Activated T-helper 2 cell treated with anti-CD3 and anti-CD28 coated beads, Interferon-gamma antibody, Interleukin-2, Interleukin-4, amounts not matched to agents 10 μg/mL and 5 μg/mL and 100 μg/mL, durations not matched to agents 14 hours and 24 hours and 36 hours (primary cell): Measurements from ENCODE around the gene STS. TPM values are rescaled to one million over a fixed set of nuclear protein-coding genes. Genes with fewer than 3 reads are reported as not detected.

Experiments used
- DNase-seq: peaks from one replicate; pipeline ENCODE4 v3.0.0; 2021; ENCODE audit warnings: low spot score
- H3K27ac Mint-ChIP-seq: one replicate; pipeline ENCODE4 v1.8.0; 2021; ENCODE audit warnings: mixed read lengths
- H3K27me3 Mint-ChIP-seq: one replicate; pipeline ENCODE4 v1.8.0; 2021; ENCODE audit warnings: low read depth, mixed read lengths
- H3K36me3 Mint-ChIP-seq: one replicate; pipeline ENCODE4 v1.8.0; 2021; ENCODE audit warnings: low read depth, mixed read lengths
- H3K4me1 Mint-ChIP-seq: one replicate; pipeline ENCODE4 v1.8.0; 2021; ENCODE audit warnings: low read depth, mixed read lengths
- H3K4me3 Mint-ChIP-seq: one replicate; pipeline ENCODE4 v1.8.0; 2021; ENCODE audit warnings: low read depth, mild to moderate bottlenecking, moderate library complexity, mixed read lengths
- H3K9me3 Mint-ChIP-seq: one replicate; pipeline ENCODE4 v1.8.0; 2021; ENCODE audit warnings: mixed read lengths
- intact Hi-C: fragments of 100-400 bp; cut with micrococcal nuclease; formaldehyde crosslinking; loops from one replicate; pipeline ENCODE4 v1.15.1; 2023
- total RNA-seq: library from RNA; stranded (reverse); gene quantifications from 2 replicates; pipeline ENCODE4 v1.2.3, GENCODE V29; 2022

The STS gene
- total RNA-seq, 1 donor from 2014 or later = 1.0 TPM

DNA sequence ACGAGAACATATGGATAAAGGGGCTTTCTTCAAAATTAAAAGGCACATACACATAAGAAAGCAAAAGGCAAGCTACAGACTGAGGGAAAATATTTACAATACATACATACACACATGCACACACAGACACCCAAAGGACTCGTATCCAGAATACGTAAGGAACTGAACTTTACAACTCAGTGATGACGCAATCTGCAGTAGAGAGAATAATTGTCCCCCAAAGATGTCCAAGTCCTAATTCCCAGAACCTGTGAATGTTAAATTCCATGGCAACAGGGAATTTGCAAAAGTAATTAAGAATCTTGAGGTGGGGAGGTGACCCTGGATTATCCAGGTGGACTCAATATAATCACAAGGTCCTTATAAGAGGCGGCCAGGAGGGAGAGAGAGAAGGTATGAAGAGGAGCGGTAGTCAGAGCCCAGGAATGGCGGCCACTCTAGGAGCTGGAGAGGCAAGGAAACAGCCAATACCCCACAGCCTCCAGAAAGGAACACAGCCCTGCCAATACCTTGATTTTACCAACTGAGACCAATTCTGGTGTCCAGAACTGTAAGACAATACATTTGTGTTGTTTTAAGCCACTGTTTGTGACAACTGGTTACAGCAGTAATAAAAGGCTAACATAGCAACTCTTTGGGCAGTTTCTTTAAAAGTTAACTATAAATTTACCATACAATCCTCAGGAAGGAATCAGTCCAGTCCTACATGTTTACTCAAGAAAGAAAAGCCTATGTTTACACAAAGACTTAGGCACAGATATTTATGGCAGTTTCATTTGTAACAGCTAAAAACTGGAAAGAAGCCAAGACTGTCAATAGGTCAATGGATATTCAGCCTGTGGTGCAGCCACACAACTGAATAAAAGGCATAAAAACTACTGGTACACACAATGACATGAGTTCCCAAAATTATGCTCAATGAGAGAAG, 27.3 kb upstream of the STS start:
- Mint-ChIP-seq H3K4me3 (no peak overlapping the region), H3K4me1 (peaks cover 12% of the 10 kb centered on the region), H3K9me3 (no peaks in the 10 kb centered on the region), H3K36me3 (peaks cover 6% of the 10 kb centered on the region), H3K27ac (no peak overlapping the region), H3K27me3 (no peaks in the 10 kb centered on the region)
- DNase-seq = no peak
- intact Hi-C loops = no loop called here

DNA sequence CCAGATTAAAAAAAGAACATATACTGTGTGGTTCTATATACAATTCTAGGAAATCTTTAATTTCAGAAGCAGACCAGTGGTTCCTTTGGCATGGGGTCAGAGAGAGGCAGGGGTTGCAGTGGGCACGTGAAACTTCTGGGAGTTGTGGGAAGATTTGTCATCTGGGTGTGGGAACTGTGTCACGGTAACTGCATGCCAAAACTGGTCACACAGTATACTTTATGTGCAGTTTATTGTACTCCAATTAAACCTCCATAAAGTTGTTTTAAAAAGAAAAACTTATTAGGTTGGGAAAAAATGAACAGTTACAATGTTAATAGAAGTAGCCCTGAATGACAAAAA, 26.7 kb upstream of the STS start:
- no peak overlapping the region for H3K4me3 Mint-ChIP-seq
- H3K9me3 Mint-ChIP-seq = no peaks in the 10 kb centered on the region
- H3K27ac Mint-ChIP-seq = no peak overlapping the region
- intact Hi-C loops = no loop called here
- peaks cover 11% of the 10 kb centered on the region for H3K36me3 Mint-ChIP-seq
- peaks cover 8% of the 10 kb centered on the region for H3K4me1 Mint-ChIP-seq
- DNase-seq = no peak
- H3K27me3 Mint-ChIP-seq = no peaks in the 10 kb centered on the region

DNA sequence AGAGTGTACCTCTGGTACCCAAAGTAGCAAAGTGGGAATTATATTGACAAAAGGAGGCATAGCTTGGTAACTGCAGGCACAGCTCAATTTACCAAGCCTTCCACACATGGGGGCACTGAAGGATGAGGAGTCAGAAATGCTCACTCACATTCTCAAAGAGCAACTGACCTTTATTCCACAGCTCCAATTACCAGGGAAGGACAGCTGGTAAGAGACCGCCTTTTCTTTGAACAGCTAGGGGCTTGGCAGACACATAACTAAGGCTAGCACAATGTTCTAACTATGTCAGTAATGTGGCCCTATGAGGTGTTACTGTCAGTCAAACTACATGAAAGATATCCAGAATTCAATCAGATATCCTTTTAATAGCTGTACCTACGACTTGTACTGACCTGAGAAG, 20.5 kb upstream of the STS start:
- Mint-ChIP-seq H3K4me1 (peaks cover under 1% of the 10 kb centered on the region), H3K36me3 (peaks cover 4% of the 10 kb centered on the region), H3K4me3 (no peak overlapping the region), H3K27ac (no peak overlapping the region), H3K9me3 (no peaks in the 10 kb centered on the region), H3K27me3 (no peaks in the 10 kb centered on the region)
- no peak for DNase-seq
- intact Hi-C loops = no loop called here

DNA sequence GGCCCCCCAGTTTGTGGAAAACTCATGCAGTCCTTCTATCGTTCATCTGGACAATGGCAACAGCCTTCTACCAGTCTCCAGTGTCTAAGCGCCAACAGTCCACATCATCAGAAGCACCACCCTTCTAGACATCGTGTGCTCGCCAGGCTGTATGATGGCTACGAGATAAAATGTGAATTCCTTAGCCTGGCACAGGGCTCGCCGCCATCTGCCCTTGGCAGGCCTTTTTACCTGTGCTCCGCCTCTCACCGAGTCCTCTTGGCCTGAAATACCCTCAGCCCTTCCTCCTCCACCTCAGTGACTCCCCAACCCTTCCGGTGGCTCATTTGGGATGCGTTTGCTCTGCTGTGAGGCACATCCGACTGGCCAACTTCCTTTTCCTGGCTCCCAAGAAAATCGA, 15.9 kb upstream of the STS start:
- no peak overlapping the region for H3K4me3 Mint-ChIP-seq
- peaks cover 22% of the 10 kb centered on the region for H3K4me1 Mint-ChIP-seq
- no peak for DNase-seq
- H3K36me3 Mint-ChIP-seq = no peaks in the 10 kb centered on the region
- no peaks in the 10 kb centered on the region for H3K27me3 Mint-ChIP-seq
- intact Hi-C loops = loop anchor here (5.0 kb wide), 1 partner anchor 796 kb away; the partner anchor contains the start of gene PNPLA4
- no peaks in the 10 kb centered on the region for H3K9me3 Mint-ChIP-seq
- no peak overlapping the region for H3K27ac Mint-ChIP-seq

DNA sequence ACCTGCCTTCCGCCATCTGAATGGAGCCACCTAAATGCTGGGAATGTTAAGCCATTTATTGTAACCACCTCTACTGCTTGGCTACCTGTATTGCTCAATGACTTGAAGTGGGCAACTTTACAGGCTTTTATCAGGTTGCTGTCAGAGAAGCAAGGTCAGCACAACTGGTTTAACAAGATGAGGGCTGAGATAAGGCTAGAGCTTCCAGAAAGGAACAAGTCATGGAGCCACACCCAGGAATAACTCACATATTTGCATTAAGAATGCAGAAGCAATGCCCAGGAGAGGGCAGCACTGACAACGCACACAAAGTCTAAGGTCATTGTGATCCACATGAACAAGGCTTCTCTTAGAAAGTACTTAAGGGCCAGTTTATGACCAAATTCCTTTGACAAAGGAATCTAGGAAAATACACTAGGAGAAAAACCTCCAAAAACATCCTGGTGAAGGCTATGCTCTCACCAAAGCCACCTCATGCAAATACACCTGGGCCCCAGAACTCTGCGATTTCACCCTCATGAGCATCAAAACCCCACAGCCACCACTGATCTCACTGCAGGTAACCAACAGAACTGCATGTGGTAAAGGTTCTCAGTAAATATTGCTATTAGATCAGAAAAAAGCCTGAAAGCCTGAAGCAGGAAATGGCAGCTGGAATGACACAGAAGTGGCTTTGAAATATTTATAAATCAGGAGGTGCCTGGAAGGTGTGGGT, 15.0 kb upstream of the STS start:
- Mint-ChIP-seq H3K9me3 (no peaks in the 10 kb centered on the region), H3K4me1 (peaks cover 22% of the 10 kb centered on the region), H3K36me3 (no peaks in the 10 kb centered on the region), H3K27ac (no peak overlapping the region), H3K4me3 (no peak overlapping the region), H3K27me3 (no peaks in the 10 kb centered on the region)
- peak; percentile 9 for DNase-seq
- intact Hi-C loops = loop anchor here (5.0 kb wide), 1 partner anchor 795 kb away; the partner anchor contains the start of gene PNPLA4

DNA sequence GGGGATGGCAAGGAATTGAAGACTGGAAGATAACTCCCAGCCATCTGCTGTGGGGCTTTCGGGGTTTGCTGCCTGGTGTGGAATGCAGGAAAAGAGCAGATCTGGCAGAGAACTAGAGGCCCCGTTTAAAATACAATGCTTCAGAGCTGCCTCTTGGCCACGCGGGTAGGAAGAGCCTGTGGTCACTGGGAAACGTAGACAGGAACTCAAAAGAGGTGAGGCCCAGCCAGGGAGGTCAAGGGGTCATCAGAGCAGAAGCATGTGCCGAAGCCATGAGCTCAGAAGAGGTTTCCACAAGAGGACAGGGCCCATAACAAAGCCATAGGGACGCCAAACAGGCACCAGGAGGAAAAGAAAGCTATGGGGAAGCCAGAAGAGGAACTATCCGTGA, 14.5 kb upstream of the STS start:
- DNase-seq = no peak
- H3K9me3 Mint-ChIP-seq = no peaks in the 10 kb centered on the region
- intact Hi-C loops = loop anchor here (5.0 kb wide), 1 partner anchor 794 kb away; the partner anchor contains the start of gene PNPLA4
- peaks cover 25% of the 10 kb centered on the region for H3K4me1 Mint-ChIP-seq
- no peaks in the 10 kb centered on the region for H3K36me3 Mint-ChIP-seq
- H3K27me3 Mint-ChIP-seq = no peaks in the 10 kb centered on the region
- H3K4me3 Mint-ChIP-seq = no peak overlapping the region
- H3K27ac Mint-ChIP-seq = no peak overlapping the region

GRCh38 chrX:7134981-7135380, 12.5 kb upstream of the STS start:
- no peaks in the 10 kb centered on the region for H3K9me3 Mint-ChIP-seq
- intact Hi-C loops = loop anchor here (5.0 kb wide), 1 partner anchor 792 kb away; the partner anchor contains the start of gene PNPLA4
- peaks cover 4% of the 10 kb centered on the region for H3K36me3 Mint-ChIP-seq
- H3K27me3 Mint-ChIP-seq = no peaks in the 10 kb centered on the region
- H3K27ac Mint-ChIP-seq = no peak overlapping the region
- DNase-seq = no peak
- H3K4me3 Mint-ChIP-seq = no peak overlapping the region
- peaks cover 28% of the 10 kb centered on the region for H3K4me1 Mint-ChIP-seq

DNA sequence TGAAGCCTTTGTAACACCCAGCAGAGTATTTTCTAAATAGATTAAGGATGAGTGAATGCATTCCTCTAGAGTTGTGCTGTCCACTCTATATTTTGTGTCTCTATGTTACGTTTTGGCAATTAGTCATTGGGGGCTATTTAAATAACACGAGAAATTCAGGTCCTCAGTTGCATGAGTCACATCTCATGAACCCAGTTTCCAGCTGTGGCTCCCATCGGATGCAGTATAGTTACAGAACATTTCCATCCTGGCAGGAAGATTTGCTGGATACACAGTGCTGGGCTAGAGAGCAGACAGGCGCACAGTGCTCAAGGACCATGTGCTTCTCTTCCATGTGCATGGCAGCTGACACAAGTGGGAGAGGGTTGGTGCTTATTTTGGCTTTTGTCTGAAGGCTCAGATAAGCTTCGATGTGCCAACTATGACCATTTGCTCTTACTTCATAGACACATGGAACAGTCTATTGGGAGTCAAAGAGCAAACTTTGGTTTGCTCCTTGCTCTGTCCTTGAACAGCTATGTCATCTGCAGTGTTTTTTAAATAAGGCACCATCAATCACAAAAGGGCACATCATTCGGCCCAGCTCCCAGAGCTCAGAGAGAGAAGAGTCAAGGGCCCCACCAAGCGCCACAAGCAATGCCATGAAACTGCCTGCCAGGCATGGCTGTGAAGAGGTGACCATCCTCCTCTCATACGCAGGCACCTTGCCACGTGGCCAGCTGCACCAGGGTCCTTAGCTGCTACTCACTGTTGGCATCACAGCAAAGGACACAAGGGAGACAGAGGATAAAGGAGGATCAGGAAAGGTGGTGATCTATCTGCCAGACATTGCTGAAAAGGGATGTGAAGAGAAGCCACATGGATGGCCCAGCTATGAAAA, 8.1 kb upstream of the STS start:
- Mint-ChIP-seq H3K27me3 (no peaks in the 10 kb centered on the region), H3K36me3 (peaks cover 4% of the 10 kb centered on the region), H3K27ac (no peak overlapping the region), H3K4me1 (peaks cover 18% of the 10 kb centered on the region), H3K4me3 (no peak overlapping the region), H3K9me3 (no peaks in the 10 kb centered on the region)
- intact Hi-C loops = no loop called here
- DNase-seq = no peak

DNA sequence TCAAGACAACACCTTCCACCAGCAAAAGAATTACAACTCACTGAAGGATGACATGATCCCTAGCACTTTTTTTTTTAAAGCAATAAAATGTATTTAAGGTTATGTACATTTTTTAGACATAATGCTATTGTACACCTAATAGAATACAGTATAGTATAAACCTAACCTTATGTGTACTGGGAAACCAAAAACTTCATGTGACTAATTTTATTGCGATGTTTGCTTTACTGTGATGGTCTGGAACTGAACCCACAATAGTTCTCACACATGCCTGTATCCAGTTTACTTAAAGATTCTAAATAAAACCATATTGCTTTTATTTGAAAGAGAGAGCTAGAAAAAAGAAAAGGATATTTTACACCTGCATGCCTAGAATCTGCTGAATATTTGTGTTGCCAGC, 4.4 kb upstream of the STS start:
- intact Hi-C loops = no loop called here
- H3K36me3 Mint-ChIP-seq = peaks cover 9% of the 10 kb centered on the region
- no peaks in the 10 kb centered on the region for H3K27me3 Mint-ChIP-seq
- no peak overlapping the region for H3K4me3 Mint-ChIP-seq
- no peak for DNase-seq
- H3K4me1 Mint-ChIP-seq = peaks cover 14% of the 10 kb centered on the region
- no peaks in the 10 kb centered on the region for H3K9me3 Mint-ChIP-seq
- no peak overlapping the region for H3K27ac Mint-ChIP-seq

DNA sequence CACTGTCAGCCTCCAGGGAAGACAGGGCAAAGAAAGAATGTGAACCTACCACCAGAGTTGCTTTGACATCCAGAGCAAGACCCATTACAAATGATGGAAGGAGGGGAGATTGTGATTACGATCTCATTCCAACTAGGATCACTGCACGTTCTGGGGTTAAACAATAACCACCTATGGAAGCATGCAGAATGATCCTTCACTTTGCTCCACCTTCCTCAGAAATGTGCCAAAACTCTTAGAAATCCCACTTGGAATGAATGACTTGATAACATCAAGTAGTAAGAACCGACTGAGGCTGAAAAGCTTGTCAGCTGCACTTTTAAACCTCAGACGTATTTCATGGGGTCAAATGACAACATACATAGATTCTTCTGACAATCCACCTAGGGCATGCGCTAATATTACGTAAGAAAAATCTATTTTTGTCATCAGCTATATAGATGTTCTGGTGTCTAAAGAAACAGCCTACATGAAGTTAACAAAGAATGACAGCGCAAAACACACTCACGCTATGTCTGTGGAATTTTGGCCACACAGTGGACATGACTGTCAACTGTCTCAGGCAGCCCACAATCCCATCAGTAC, 3.5 kb upstream of the STS start:
- Mint-ChIP-seq H3K27ac (no peak overlapping the region), H3K4me3 (no peak overlapping the region), H3K4me1 (peaks cover 13% of the 10 kb centered on the region), H3K36me3 (peaks cover 6% of the 10 kb centered on the region), H3K27me3 (no peaks in the 10 kb centered on the region), H3K9me3 (no peaks in the 10 kb centered on the region)
- intact Hi-C loops = no loop called here
- no peak for DNase-seq

- Mint-ChIP-seq H3K27ac (no peak overlapping the region), H3K4me1 (peaks cover 13% of the 10 kb centered on the region), H3K36me3 (peaks cover 5% of the 10 kb centered on the region), H3K9me3 (no peaks in the 10 kb centered on the region), H3K27me3 (no peaks in the 10 kb centered on the region), H3K4me3 (no peak overlapping the region)
- no peak for DNase-seq
- intact Hi-C loops = no loop called here
These were observed 2.1 kb upstream of the STS start for GRCh38 chrX:7145454-7145853.

GRCh38 chrX:7146020-7146702, 1.4 kb upstream of the STS start:
- H3K27me3 Mint-ChIP-seq = no peaks in the 10 kb centered on the region
- H3K4me1 Mint-ChIP-seq = peaks cover 13% of the 10 kb centered on the region
- H3K27ac Mint-ChIP-seq = no peak overlapping the region
- H3K4me3 Mint-ChIP-seq = peak overlapping the region; percentile 33
- H3K9me3 Mint-ChIP-seq = no peaks in the 10 kb centered on the region
- intact Hi-C loops = loop anchor here (2.0 kb wide), 1 partner anchor 61 kb away; no protein-coding TSS in a partner anchor
- peaks cover 5% of the 10 kb centered on the region for H3K36me3 Mint-ChIP-seq
- DNase-seq = no peak
